Adipose tissue (tissue), 3 donors: Measurements from ENCODE around the gene BMP7. TPM values are rescaled to one million over a fixed set of nuclear protein-coding genes. Genes with fewer than 3 reads are reported as not detected.
"Not testable (repeated sequence)": the region's sequence is repeated elsewhere in the genome, so short reads cannot be mapped to it uniquely, and the experiment has no call there.

Experiments
- H3K27ac ChIP-seq: one replicate; pipeline ENCODE4 v1.5.1; 2013; ENCODE audit warnings: low read depth, low read length
- WGBS, 3 donors: extraction: QIAGEN DNeasy Blood & Tissue Kit; methylation state at CpG; one replicate each; pipeline ENCODE4 v1.1.7; 2013; 5-methylcytosine and 5-hydroxymethylcytosine counted together
- polyA plus RNA-seq, 3 donors: library from polyadenylated mRNA; stranded (reverse); fragments of 200-250 nt; gene quantifications; one replicate each; pipeline ENCODE4 v1.2.3, GENCODE V29; 2013
- donor health status: healthy with polysubstance abuse.
- donor health status: Bipolar disorder and iron deficiency.
- donor health status: healthy.

The BMP7 gene
- polyA plus RNA-seq, 3 donors, result 0.41 to 1.1 (median 0.43) TPM

- 85 to 95% (median 89%) methylated on average over 15 of the region's 15 CpGs for WGBS, 3 donors
- no peak overlapping the region for H3K27ac ChIP-seq
Measured at GRCh38 chr20:57173041-57173440, 93.4 kb downstream of the BMP7 start.

- WGBS, 3 donors, result 67 to 76% (median 70%) methylated on average over 14 of the region's 14 CpGs
Measured at GRCh38 chr20:57170343-57170742, 96.1 kb downstream of the BMP7 start.

GRCh38 chr20:57169162-57169561 is 97.3 kb downstream of the BMP7 start:
- 66 to 89% (median 80%) methylated on average over 7 of the region's 7 CpGs for WGBS, 3 donors

More at GRCh38 chr20:57170343-57170742, 96.1 kb downstream of the BMP7 start:
- no peak overlapping the region for H3K27ac ChIP-seq

GRCh38 chr20:57167971-57168701 is 98.3 kb downstream of the BMP7 start:
- WGBS, 3 donors, result 60 to 77% (median 66%) methylated on average over 26 of the region's 26 CpGs
- H3K27ac ChIP-seq, result no peak overlapping the region

More at GRCh38 chr20:57169162-57169561, 97.3 kb downstream of the BMP7 start:
- H3K27ac ChIP-seq, result no peak overlapping the region

GRCh38 chr20:57167292-57167655 is 99.2 kb downstream of the BMP7 start:
- H3K27ac ChIP-seq, result no peak overlapping the region
- WGBS, 3 donors, result 85 to 89% (median 88%) methylated on average over 8 of the region's 8 CpGs

GRCh38 chr20:57166568-57167291 is 99.7 kb downstream of the BMP7 start:
- no peak overlapping the region for H3K27ac ChIP-seq
- WGBS, 3 donors, result 83 to 86% (median 85%) methylated on average over 18 of the region's 18 CpGs

- WGBS, 3 donors, result 87 to 92% (median 88%) methylated on average over 13 of the region's 13 CpGs
- H3K27ac ChIP-seq, result no peak overlapping the region
Measured at GRCh38 chr20:57165427-57166004, 100.9 kb downstream of the BMP7 start.

- WGBS, 3 donors, result 87 to 93% (median 92%) methylated on average over 7 of the region's 7 CpGs
- no peak overlapping the region for H3K27ac ChIP-seq
Measured at GRCh38 chr20:57164872-57165271, 101.6 kb downstream of the BMP7 start.

GRCh38 chr20:57163041-57163440 is 103.4 kb downstream of the BMP7 start:
- H3K27ac ChIP-seq, result no peak overlapping the region
- WGBS, 3 donors, result 75 to 85% (median 78%) methylated on average over 2 of the region's 2 CpGs

- 57 to 70% (median 67%) methylated on average over 5 of the region's 5 CpGs for WGBS, 3 donors
- H3K27ac ChIP-seq, result no peak overlapping the region
Measured at GRCh38 chr20:57162362-57162652, 104.1 kb downstream of the BMP7 start.

- H3K27ac ChIP-seq, result no peak overlapping the region
- 79 to 84% (median 82%) methylated on average over 25 of the region's 25 CpGs for WGBS, 3 donors
Measured at GRCh38 chr20:57161478-57162361, 104.7 kb downstream of the BMP7 start.

- no peak overlapping the region for H3K27ac ChIP-seq
- 82 to 88% (median 84%) methylated on average over 8 of the region's 8 CpGs for WGBS, 3 donors
Measured at GRCh38 chr20:57160985-57161384, 105.5 kb downstream of the BMP7 start.

- H3K27ac ChIP-seq, result no peak overlapping the region
- 79 to 88% (median 86%) methylated on average over 16 of the region's 16 CpGs for WGBS, 3 donors
Measured at GRCh38 chr20:57159945-57160610, 106.4 kb downstream of the BMP7 start.

- WGBS, 3 donors, result 38 to 72% (median 68%) methylated on average over 13 of the region's 13 CpGs
- no peak overlapping the region for H3K27ac ChIP-seq
Measured at GRCh38 chr20:57159193-57159851, 107.1 kb downstream of the BMP7 start.

GRCh38 chr20:57158474-57158873 is 108.0 kb downstream of the BMP7 start:
- 67 to 76% (median 74%) methylated on average over 7 of the region's 7 CpGs for WGBS, 3 donors
- no peak overlapping the region for H3K27ac ChIP-seq

GRCh38 chr20:57157787-57158186 is 108.7 kb downstream of the BMP7 start:
- WGBS, 3 donors, result 62 to 87% (median 69%) methylated on average over 9 of the region's 9 CpGs
- H3K27ac ChIP-seq, result not testable (repeated sequence)

GRCh38 chr20:57157106-57157691 is 109.2 kb downstream of the BMP7 start:
- 86 to 93% (median 87%) methylated on average over 13 of the region's 13 CpGs for WGBS, 3 donors
- no peak overlapping the region for H3K27ac ChIP-seq
